HepG2 (cell line): Measurements from ENCODE around the gene CBLC. TPM values are rescaled to one million over a fixed set of nuclear protein-coding genes. Genes with fewer than 3 reads are reported as not detected.

Experiments used
- HOXA3 ChIP-seq: sonication (generic); formaldehyde crosslinking; IDR thresholded peaks from 2 replicates; pipeline ENCODE4 v1.5.0; 2020; ENCODE audit warnings: missing genetic modification reagents
- KMT2A ChIP-seq: sonication (generic); formaldehyde crosslinking; IDR thresholded peaks from 2 replicates; pipeline ENCODE4 v1.4.0; 2020; ENCODE audit warnings: missing genetic modification reagents
- MAFK ChIP-seq, 2 experiments: IDR thresholded peaks in 1 of 2; conservative IDR thresholded peaks in 1 of 2; 2 replicates each; pipeline ENCODE4 v1.6.1; 2011; ENCODE audit warnings: improper control_type of control experiment in 2 of 2, low read length in 2 of 2
- MAZ ChIP-seq, 2 experiments: sonication (generic) in 1 of 2; formaldehyde crosslinking in 1 of 2; IDR thresholded peaks; 2 replicates each; pipeline versions ENCODE4 v1.5.0 to v1.6.1; 2012 to 2020; ENCODE audit warnings: low read depth in 2 of 2, mild to moderate bottlenecking in 2 of 2, borderline replicate concordance in 1 of 2, improper control_type of control experiment in 1 of 2, low read length in 1 of 2, missing genetic modification reagents in 1 of 2, moderate library complexity in 1 of 2
- NR1H2 ChIP-seq: sonication (generic); formaldehyde crosslinking; IDR thresholded peaks from 2 replicates; pipeline ENCODE4 v1.8.1; 2022; ENCODE audit warnings: low read depth, missing genetic modification reagents, borderline replicate concordance
- SALL1 ChIP-seq: sonication (generic); formaldehyde crosslinking; IDR thresholded peaks from 2 replicates; pipeline ENCODE4 v1.8.0; 2022; ENCODE audit warnings: mild to moderate bottlenecking, missing genetic modification reagents
- ZNF33A ChIP-seq: sonication (generic); formaldehyde crosslinking; IDR thresholded peaks from 2 replicates; pipeline ENCODE4 v1.5.1; 2020; ENCODE audit warnings: missing genetic modification reagents, mild to moderate bottlenecking, moderate library complexity, borderline replicate concordance
- ZNF343 ChIP-seq: sonication (generic); formaldehyde crosslinking; IDR thresholded peaks from 2 replicates; pipeline ENCODE4 v1.4.0; 2020; ENCODE audit warnings: mild to moderate bottlenecking, missing genetic modification reagents
- ZNF441 ChIP-seq: sonication (generic); formaldehyde crosslinking; IDR thresholded peaks from 2 replicates; pipeline ENCODE4 v1.7.0; 2021; ENCODE audit warnings: missing genetic modification reagents, borderline replicate concordance
- ZNF614 ChIP-seq: IDR thresholded peaks from 2 replicates; pipeline ENCODE4 v1.6.1; 2018; ENCODE audit warnings: missing biosample characterization, missing genetic modification reagents, inconsistent platforms, borderline replicate concordance
- ZNF660 ChIP-seq: sonication (generic); formaldehyde crosslinking; IDR thresholded peaks from 2 replicates; pipeline ENCODE4 v1.5.1; 2020; ENCODE audit warnings: mild to moderate bottlenecking, low read depth, missing genetic modification reagents, borderline replicate concordance
- ZNF768 ChIP-seq: sonication (generic); formaldehyde crosslinking; IDR thresholded peaks from 2 replicates; pipeline ENCODE4 v1.4.0; 2020; ENCODE audit warnings: missing genetic modification reagents
- ZNF776 ChIP-seq: sonication (generic); formaldehyde crosslinking; IDR thresholded peaks from 2 replicates; pipeline ENCODE4 v1.4.0; 2020; ENCODE audit warnings: mild to moderate bottlenecking, missing genetic modification reagents
- polyA plus RNA-seq, 8 experiments: library from polyadenylated mRNA; depleted of rRNA in 3 of 8; stranded (reverse) in 7 of 8; unstranded in 1 of 8; fragments of >200 nt; fragmentation: Illumina TruSeq in 4 of 8; extraction: Trizol in 4 of 8; gene quantifications; 2 replicates each; pipeline versions ENCODE4 v1.2.1 to v1.2.3, GENCODE V29; 2011 to 2016; ENCODE audit warnings: low read depth in 4 of 8, missing spikeins in 1 of 8, mixed read lengths in 1 of 8; ENCODE audit not compliant: insufficient read depth in 1 of 8
- total RNA-seq, 5 experiments: library from RNA; depleted of rRNA; stranded (reverse); fragments of >200 nt; fragmentation: Illumina TruSeq; extraction: Trizol; gene quantifications; 2 replicates each; pipeline ENCODE4 v1.2.3, GENCODE V29; 2016; ENCODE audit warnings: low read depth in 1 of 5
- TF ChIP-seq, protein P1 (sequence below): sonication (generic); formaldehyde crosslinking; IDR thresholded peaks from 2 replicates; pipeline ENCODE4 v1.8.0; 2022; ENCODE audit warnings: mild to moderate bottlenecking, missing genetic modification reagents; ENCODE audit not compliant: insufficient replicate concordance
- TF ChIP-seq, protein P2 (sequence below): fragments of 450-650 bp; IDR thresholded peaks from 2 replicates; pipeline ENCODE4 v1.6.1; 2017
- TF ChIP-seq, protein P3 (sequence below): sonication (generic); formaldehyde crosslinking; IDR thresholded peaks from 2 replicates; pipeline ENCODE4 v1.5.1; 2020; ENCODE audit warnings: mild to moderate bottlenecking, moderate library complexity, missing genetic modification reagents
- TF ChIP-seq, protein P4 (sequence below): IDR thresholded peaks from 2 replicates; pipeline ENCODE4 v1.4.0; 2020; ENCODE audit warnings: mild to moderate bottlenecking, missing genetic modification reagents
- TF ChIP-seq, protein P5 (sequence below): IDR thresholded peaks from 2 replicates; pipeline ENCODE4 v1.6.1; 2016; ENCODE audit warnings: low read depth
- TF ChIP-seq, protein P6 (sequence below): IDR thresholded peaks from 2 replicates; pipeline ENCODE4 v1.6.1; 2016; ENCODE audit warnings: low read depth, borderline replicate concordance

CBLC gene
- total and polyA plus RNA-seq, 2 of the 13 experiments (the other 11 are each of a cell fraction or from before 2014, with no cell fraction given), result 1.8 to 2.6 TPM

DNA sequence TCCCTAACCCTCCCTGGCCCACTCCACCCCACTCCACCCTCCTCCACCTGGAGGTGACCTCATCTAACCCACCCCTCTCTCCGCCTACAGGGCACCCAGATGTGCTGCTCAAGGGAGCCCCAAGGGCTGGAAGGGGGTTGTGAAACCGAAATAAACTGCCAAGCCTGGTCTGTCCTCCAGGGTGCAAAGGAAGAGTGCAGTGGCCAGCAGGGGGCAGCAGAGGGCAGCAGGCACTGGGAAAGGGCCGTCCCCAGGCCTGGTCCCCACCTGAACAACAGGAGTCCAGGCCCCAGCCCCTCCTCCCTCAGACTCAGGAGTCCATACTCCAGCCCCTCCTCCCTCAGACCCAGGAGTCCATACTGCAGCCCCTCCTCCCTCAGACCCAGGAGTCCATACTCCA lies 22.8 kb downstream of the CBLC start (continued):
- TF ChIP-seq MAZ (IDR thresholded peaks at IDR 0.05; ENCODE audit: borderline replicate concordance, low read depth, low read length), result peak; percentile 53; the same call in 1 of the 2 replicates
- TF ChIP-seq MAZ (CRISPR knock-in tag; IDR thresholded peaks at IDR 0.05; ENCODE audit: low read depth), result no peak
- no peak for TF ChIP-seq ZNF660 (CRISPR knock-in tag)
- peak; percentile 66 for TF ChIP-seq SALL1
- TF ChIP-seq, protein P1, sequence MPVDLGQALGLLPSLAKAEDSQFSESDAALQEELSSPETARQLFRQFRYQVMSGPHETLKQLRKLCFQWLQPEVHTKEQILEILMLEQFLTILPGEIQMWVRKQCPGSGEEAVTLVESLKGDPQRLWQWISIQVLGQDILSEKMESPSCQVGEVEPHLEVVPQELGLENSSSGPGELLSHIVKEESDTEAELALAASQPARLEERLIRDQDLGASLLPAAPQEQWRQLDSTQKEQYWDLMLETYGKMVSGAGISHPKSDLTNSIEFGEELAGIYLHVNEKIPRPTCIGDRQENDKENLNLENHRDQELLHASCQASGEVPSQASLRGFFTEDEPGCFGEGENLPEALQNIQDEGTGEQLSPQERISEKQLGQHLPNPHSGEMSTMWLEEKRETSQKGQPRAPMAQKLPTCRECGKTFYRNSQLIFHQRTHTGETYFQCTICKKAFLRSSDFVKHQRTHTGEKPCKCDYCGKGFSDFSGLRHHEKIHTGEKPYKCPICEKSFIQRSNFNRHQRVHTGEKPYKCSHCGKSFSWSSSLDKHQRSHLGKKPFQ, result no peak
- TF ChIP-seq, protein P2, sequence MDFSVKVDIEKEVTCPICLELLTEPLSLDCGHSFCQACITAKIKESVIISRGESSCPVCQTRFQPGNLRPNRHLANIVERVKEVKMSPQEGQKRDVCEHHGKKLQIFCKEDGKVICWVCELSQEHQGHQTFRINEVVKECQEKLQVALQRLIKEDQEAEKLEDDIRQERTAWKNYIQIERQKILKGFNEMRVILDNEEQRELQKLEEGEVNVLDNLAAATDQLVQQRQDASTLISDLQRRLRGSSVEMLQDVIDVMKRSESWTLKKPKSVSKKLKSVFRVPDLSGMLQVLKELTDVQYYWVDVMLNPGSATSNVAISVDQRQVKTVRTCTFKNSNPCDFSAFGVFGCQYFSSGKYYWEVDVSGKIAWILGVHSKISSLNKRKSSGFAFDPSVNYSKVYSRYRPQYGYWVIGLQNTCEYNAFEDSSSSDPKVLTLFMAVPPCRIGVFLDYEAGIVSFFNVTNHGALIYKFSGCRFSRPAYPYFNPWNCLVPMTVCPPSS, result no peak
- TF ChIP-seq, protein P3, sequence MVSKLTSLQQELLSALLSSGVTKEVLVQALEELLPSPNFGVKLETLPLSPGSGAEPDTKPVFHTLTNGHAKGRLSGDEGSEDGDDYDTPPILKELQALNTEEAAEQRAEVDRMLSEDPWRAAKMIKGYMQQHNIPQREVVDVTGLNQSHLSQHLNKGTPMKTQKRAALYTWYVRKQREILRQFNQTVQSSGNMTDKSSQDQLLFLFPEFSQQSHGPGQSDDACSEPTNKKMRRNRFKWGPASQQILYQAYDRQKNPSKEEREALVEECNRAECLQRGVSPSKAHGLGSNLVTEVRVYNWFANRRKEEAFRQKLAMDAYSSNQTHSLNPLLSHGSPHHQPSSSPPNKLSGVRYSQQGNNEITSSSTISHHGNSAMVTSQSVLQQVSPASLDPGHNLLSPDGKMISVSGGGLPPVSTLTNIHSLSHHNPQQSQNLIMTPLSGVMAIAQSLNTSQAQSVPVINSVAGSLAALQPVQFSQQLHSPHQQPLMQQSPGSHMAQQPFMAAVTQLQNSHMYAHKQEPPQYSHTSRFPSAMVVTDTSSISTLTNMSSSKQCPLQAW (CRISPR knock-in tag), result no peak
- TF ChIP-seq ZNF343 (CRISPR knock-in tag), result no peak
- no peak for TF ChIP-seq ZNF33A
- no peak for TF ChIP-seq ZNF441 (CRISPR knock-in tag)
- TF ChIP-seq HOXA3 (CRISPR knock-in tag), result peak; percentile 75
- TF ChIP-seq ZNF776, result no peak
- TF ChIP-seq, protein P4, sequence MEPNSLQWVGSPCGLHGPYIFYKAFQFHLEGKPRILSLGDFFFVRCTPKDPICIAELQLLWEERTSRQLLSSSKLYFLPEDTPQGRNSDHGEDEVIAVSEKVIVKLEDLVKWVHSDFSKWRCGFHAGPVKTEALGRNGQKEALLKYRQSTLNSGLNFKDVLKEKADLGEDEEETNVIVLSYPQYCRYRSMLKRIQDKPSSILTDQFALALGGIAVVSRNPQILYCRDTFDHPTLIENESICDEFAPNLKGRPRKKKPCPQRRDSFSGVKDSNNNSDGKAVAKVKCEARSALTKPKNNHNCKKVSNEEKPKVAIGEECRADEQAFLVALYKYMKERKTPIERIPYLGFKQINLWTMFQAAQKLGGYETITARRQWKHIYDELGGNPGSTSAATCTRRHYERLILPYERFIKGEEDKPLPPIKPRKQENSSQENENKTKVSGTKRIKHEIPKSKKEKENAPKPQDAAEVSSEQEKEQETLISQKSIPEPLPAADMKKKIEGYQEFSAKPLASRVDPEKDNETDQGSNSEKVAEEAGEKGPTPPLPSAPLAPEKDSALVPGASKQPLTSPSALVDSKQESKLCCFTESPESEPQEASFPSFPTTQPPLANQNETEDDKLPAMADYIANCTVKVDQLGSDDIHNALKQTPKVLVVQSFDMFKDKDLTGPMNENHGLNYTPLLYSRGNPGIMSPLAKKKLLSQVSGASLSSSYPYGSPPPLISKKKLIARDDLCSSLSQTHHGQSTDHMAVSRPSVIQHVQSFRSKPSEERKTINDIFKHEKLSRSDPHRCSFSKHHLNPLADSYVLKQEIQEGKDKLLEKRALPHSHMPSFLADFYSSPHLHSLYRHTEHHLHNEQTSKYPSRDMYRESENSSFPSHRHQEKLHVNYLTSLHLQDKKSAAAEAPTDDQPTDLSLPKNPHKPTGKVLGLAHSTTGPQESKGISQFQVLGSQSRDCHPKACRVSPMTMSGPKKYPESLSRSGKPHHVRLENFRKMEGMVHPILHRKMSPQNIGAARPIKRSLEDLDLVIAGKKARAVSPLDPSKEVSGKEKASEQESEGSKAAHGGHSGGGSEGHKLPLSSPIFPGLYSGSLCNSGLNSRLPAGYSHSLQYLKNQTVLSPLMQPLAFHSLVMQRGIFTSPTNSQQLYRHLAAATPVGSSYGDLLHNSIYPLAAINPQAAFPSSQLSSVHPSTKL (CRISPR knock-in tag), result peak; percentile 32; the same call in 1 of the 2 replicates
- peak; percentile 25; the same call in 1 of the 2 replicates for TF ChIP-seq ZNF768
- TF ChIP-seq, protein P5, sequence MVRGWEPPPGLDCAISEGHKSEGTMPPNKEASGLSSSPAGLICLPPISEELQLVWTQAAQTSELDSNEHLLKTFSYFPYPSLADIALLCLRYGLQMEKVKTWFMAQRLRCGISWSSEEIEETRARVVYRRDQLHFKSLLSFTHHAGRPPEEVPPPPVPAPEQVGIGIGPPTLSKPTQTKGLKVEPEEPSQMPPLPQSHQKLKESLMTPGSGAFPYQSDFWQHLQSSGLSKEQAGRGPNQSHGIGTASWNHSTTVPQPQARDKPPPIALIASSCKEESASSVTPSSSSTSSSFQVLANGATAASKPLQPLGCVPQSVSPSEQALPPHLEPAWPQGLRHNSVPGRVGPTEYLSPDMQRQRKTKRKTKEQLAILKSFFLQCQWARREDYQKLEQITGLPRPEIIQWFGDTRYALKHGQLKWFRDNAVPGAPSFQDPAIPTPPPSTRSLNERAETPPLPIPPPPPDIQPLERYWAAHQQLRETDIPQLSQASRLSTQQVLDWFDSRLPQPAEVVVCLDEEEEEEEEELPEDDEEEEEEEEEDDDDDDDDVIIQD, result 0 out of 2 replicates have a peak, but pooled peaks have one; percentile 33
- TF ChIP-seq NR1H2 (CRISPR knock-in tag), result no peak
- peak; percentile 39; the same call in 1 of the 2 replicates for TF ChIP-seq KMT2A (CRISPR knock-in tag)
- TF ChIP-seq, protein P6, sequence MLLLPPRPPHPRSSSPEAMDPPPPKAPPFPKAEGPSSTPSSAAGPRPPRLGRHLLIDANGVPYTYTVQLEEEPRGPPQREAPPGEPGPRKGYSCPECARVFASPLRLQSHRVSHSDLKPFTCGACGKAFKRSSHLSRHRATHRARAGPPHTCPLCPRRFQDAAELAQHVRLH (CRISPR knock-in tag), result peak; percentile 78; the same call in 1 of the 2 replicates
- TF ChIP-seq MAFK (conservative IDR thresholded peaks at IDR 0.05 in 1 of 2, IDR thresholded peaks at IDR 0.05 in 1 of 2; ENCODE audit: low read length in 2 of 2), result no peak
- TF ChIP-seq ZNF614 (CRISPR knock-in tag), result 0 out of 2 replicates have a peak, but pooled peaks have one; percentile 12
